GM23338 (cell line): ENCODE measurements around the gene TTC12. TPM values are rescaled to one million over a fixed set of nuclear protein-coding genes. Genes with fewer than 3 reads are reported as not detected.
A peak's percentile ranks its signal among the peaks of the same experiment; 100 is the strongest.

Source experiments
- ATAC-seq: fragments of 200-7000 bp; cut with Tn5 transposase; 3 replicates; pipeline ENCODE4 v1.9.1; 2020
- DNase-seq: peaks from one replicate; pipeline ENCODE4 v3.0.0-alpha.2; 2015; ENCODE audit warnings: low spot score
- H2AFZ ChIP-seq: fragments of 200-600 bp; sonication (generic); 2 replicates; pipeline ENCODE4 v1.8.0; 2016; ENCODE audit warnings: antibody characterized with exemption, mild to moderate bottlenecking, moderate library complexity
- H3F3A ChIP-seq: fragments of 200-600 bp; sonication (generic); replicated peaks from 2 replicates; pipeline ENCODE4 v1.8.0; 2017; ENCODE audit warnings: antibody characterized with exemption, mixed run types, low read depth
- H3K27ac ChIP-seq: fragments of 200-600 bp; sonication (generic); 2 replicates; pipeline ENCODE4 v1.6.1; 2016; ENCODE audit warnings: low read depth
- H3K27me3 ChIP-seq: fragments of 200-600 bp; sonication (generic); 2 replicates; pipeline ENCODE4 v1.8.0; 2016; ENCODE audit warnings: mild to moderate bottlenecking, mixed run types, moderate library complexity; ENCODE audit not compliant: insufficient read depth
- H3K36me3 ChIP-seq: fragments of 200-600 bp; sonication (generic); 2 replicates; pipeline ENCODE4 v1.8.0; 2016; ENCODE audit warnings: mild to moderate bottlenecking; ENCODE audit not compliant: insufficient read depth
- H3K4me1 ChIP-seq: fragments of 200-600 bp; sonication (generic); 2 replicates; pipeline ENCODE4 v1.8.0; 2016; ENCODE audit warnings: mild to moderate bottlenecking, moderate library complexity; ENCODE audit not compliant: insufficient read depth
- H3K4me2 ChIP-seq: fragments of 200-600 bp; sonication (generic); 2 replicates; pipeline ENCODE4 v1.7.1; 2017; ENCODE audit warnings: mixed run types
- H3K4me3 ChIP-seq: fragments of 200-600 bp; sonication (generic); 2 replicates; pipeline ENCODE4 v1.6.1; 2016; ENCODE audit warnings: mixed run types
- H3K79me2 ChIP-seq: fragments of 200-600 bp; sonication (generic); replicated peaks from 2 replicates; pipeline ENCODE4 v1.8.0; 2017; ENCODE audit warnings: mild to moderate bottlenecking; ENCODE audit not compliant: insufficient read depth
- H3K9me2 ChIP-seq: fragments of 200-600 bp; sonication (generic); 2 replicates; pipeline ENCODE4 v1.8.0; 2017; ENCODE audit not compliant: insufficient read depth
- H4K20me1 ChIP-seq: fragments of 200-600 bp; sonication (generic); replicated peaks from 2 replicates; pipeline ENCODE4 v1.8.0; 2017; ENCODE audit warnings: mild to moderate bottlenecking; ENCODE audit not compliant: insufficient read depth
- H3K27ac Mint-ChIP-seq: 2 replicates; pipeline ENCODE4 v1.8.0; 2020; ENCODE audit warnings: inconsistent platforms, mild to moderate bottlenecking, moderate library complexity, mixed read lengths
- H3K27me3 Mint-ChIP-seq: 3 replicates; pipeline ENCODE4 v1.8.0; 2022; ENCODE audit warnings: low read depth, mild to moderate bottlenecking, moderate library complexity, mixed read lengths, inconsistent platforms; ENCODE audit not compliant: insufficient read depth, poor library complexity
- H3K36me3 Mint-ChIP-seq: 3 replicates; pipeline ENCODE4 v1.8.0; 2021; ENCODE audit warnings: low read depth, mild to moderate bottlenecking, inconsistent platforms, moderate library complexity, mixed read lengths
- H3K4me1 Mint-ChIP-seq: 3 replicates; pipeline ENCODE4 v1.8.0; 2020; ENCODE audit warnings: mild to moderate bottlenecking, inconsistent platforms, mixed read lengths
- H3K4me3 Mint-ChIP-seq: 3 replicates; pipeline ENCODE4 v1.8.0; 2021; ENCODE audit warnings: moderate library complexity, mild to moderate bottlenecking, inconsistent platforms, mixed read lengths
- H3K9me3 Mint-ChIP-seq: 3 replicates; pipeline ENCODE4 v1.8.0; 2020; ENCODE audit warnings: moderate library complexity, mild to moderate bottlenecking, inconsistent platforms, mixed read lengths
- CREB1 ChIP-seq: fragments of 250-450 bp; sonication (Bioruptor Pico); IDR thresholded peaks from 2 replicates; pipeline ENCODE4 v1.5.0; 2020; ENCODE audit warnings: low read depth, mild to moderate bottlenecking, moderate library complexity
- EZH2 ChIP-seq: fragments of 200-600 bp; sonication (generic); IDR thresholded peaks from one replicate; pipeline ENCODE4 v1.8.0; 2017; ENCODE audit warnings: antibody characterized with exemption, mild to moderate bottlenecking, low read depth; ENCODE audit not compliant: unreplicated experiment
- ZNF331 ChIP-seq: fragments of 250-450 bp; sonication (Bioruptor Pico); IDR thresholded peaks from 2 replicates; pipeline ENCODE4 v1.5.0; 2020; ENCODE audit warnings: low read depth, mild to moderate bottlenecking, moderate library complexity
- polyA plus RNA-seq: library from polyadenylated mRNA; unstranded; fragments of >200 nt; fragmentation: Nextera tagmentation; extraction: Ambion mirVana; gene quantifications from 2 replicates; pipeline ENCODE4 v1.2.1, GENCODE V29; 2016
- total RNA-seq: library from RNA; depleted of rRNA; stranded (reverse); fragments of >200 nt; shearing (Covaris generic); gene quantifications from 2 replicates; pipeline ENCODE4 v1.2.3, GENCODE V29; 2014
- TF ChIP-seq, protein P1 (sequence below): IDR thresholded peaks from 2 replicates; pipeline ENCODE4 v1.6.1; 2016; ENCODE audit warnings: antibody characterized with exemption
- TF ChIP-seq, protein P2 (sequence below), 2 experiments: fragments of 200-600 bp in 1 of 2; sonication (generic) in 1 of 2; conservative IDR thresholded peaks; 2 replicates each; pipeline versions ENCODE4 v1.5.1 to v1.6.1; 2016 to 2017; ENCODE audit warnings: antibody characterized with exemption in 2 of 2, low read depth in 2 of 2, mild to moderate bottlenecking in 2 of 2, moderate library complexity in 1 of 2

Gene TTC12
- total and polyA plus RNA-seq, 2 experiments from 2014 or later, result 3.4 to 12.5 TPM

DNA sequence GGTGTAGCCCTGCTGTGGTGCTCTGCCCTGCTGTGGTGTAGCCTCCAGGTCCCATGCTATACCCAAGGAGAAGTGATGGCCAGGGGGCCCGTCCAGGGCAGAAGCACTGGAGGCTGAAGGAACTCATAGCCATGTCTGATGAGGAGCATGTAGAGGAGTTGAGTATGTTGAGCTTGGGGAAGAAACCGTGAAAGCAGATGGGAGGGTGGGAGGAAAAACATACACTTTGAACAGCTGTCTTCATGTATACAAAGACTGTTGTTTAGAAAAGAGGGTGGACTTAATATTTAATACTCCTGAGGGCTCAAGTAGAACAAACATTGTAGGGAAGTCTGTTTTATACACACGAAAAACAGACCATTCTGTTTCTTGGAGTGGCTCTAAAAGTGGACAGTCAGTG is 26.6 kb upstream of the TTC12 start:
- H3K4me3 ChIP-seq, result no peak overlapping the region
- Mint-ChIP-seq H3K27ac (no peak overlapping the region), H3K4me1 (no peaks in the 10 kb centered on the region), H3K27me3 (no peaks in the 10 kb centered on the region), H3K36me3 (no peaks in the 10 kb centered on the region), H3K9me3 (no peaks in the 10 kb centered on the region; the same call in 1 of the 3 replicates), H3K4me3 (no peak overlapping the region)
- H3K27ac ChIP-seq, result no peak overlapping the region
- H3K9me2 ChIP-seq, result 0 out of 2 replicates have a peak, but pooled peaks cover under 1% of the 10 kb centered on the region
- ATAC-seq (no peak), DNase-seq (no peak)
- no peaks in the 10 kb centered on the region for H3K79me2 ChIP-seq
- H4K20me1 ChIP-seq, result no peaks in the 10 kb centered on the region
- H2AFZ ChIP-seq, result no peak overlapping the region
- TF ChIP-seq, protein P1, sequence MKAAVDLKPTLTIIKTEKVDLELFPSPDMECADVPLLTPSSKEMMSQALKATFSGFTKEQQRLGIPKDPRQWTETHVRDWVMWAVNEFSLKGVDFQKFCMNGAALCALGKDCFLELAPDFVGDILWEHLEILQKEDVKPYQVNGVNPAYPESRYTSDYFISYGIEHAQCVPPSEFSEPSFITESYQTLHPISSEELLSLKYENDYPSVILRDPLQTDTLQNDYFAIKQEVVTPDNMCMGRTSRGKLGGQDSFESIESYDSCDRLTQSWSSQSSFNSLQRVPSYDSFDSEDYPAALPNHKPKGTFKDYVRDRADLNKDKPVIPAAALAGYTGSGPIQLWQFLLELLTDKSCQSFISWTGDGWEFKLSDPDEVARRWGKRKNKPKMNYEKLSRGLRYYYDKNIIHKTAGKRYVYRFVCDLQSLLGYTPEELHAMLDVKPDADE, result no peak
- no peaks in the 10 kb centered on the region for H3K36me3 ChIP-seq
- no peak overlapping the region for H3K4me2 ChIP-seq
- H3K4me1 ChIP-seq, result no peaks in the 10 kb centered on the region
- no peaks in the 10 kb centered on the region for H3K27me3 ChIP-seq
- no peaks in the 10 kb centered on the region for H3F3A ChIP-seq

DNA sequence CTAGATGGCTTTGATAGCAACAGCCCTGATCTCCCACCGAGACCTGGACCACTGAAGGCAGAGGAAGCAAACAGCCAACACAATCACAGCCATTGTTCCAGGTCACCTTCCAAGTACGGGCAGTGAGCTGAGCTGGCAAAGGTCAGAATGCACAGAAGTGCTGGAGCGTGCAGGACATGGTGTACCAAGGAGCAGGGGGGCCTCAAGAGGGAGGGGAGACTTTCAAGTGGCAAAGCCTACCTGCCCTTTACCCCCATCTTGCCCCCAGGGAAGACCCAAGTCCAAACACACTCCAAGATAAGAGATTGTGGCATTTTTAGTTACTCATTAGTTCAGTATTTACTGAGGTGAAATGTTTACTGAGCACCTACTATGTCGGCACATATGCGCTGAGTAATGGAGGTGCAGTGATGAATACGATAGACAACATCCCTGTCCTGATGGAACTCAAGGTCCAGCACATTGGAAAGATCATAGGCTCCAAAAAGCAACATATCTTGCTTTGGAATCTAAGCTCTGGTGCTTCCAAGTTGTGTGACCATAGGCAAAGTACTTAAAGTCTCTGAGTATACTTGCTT is 26.0 kb upstream of the TTC12 start:
- no peak overlapping the region for H3K4me3 ChIP-seq
- TF ChIP-seq ZNF331 (CRISPR knock-in tag) (no peak), CREB1 (CRISPR knock-in tag) (no peak), EZH2 (no peak)
- H3K27me3 Mint-ChIP-seq, result no peaks in the 10 kb centered on the region
- no peaks in the 10 kb centered on the region for H3K27me3 ChIP-seq
- ATAC-seq (no peak), DNase-seq (no peak)
- no peak overlapping the region for H3K4me2 ChIP-seq
- no peaks in the 10 kb centered on the region for H3K36me3 Mint-ChIP-seq
- no peak overlapping the region for H3K4me3 Mint-ChIP-seq
- H4K20me1 ChIP-seq, result no peaks in the 10 kb centered on the region
- H3K9me3 Mint-ChIP-seq, result no peaks in the 10 kb centered on the region; the same call in 1 of the 3 replicates
- no peaks in the 10 kb centered on the region for H3K79me2 ChIP-seq
- H3K36me3 ChIP-seq, result no peaks in the 10 kb centered on the region
- peaks cover under 1% of the 10 kb centered on the region; the same call in 2 of the 3 replicates for H3K4me1 Mint-ChIP-seq
- H2AFZ ChIP-seq, result no peak overlapping the region
- no peaks in the 10 kb centered on the region for H3K4me1 ChIP-seq
- H3K9me2 ChIP-seq, result 0 out of 2 replicates have a peak, but pooled peaks cover 6% of the 10 kb centered on the region
- H3K27ac Mint-ChIP-seq, result no peak overlapping the region
- no peaks in the 10 kb centered on the region for H3F3A ChIP-seq
- H3K27ac ChIP-seq, result no peak overlapping the region

DNA sequence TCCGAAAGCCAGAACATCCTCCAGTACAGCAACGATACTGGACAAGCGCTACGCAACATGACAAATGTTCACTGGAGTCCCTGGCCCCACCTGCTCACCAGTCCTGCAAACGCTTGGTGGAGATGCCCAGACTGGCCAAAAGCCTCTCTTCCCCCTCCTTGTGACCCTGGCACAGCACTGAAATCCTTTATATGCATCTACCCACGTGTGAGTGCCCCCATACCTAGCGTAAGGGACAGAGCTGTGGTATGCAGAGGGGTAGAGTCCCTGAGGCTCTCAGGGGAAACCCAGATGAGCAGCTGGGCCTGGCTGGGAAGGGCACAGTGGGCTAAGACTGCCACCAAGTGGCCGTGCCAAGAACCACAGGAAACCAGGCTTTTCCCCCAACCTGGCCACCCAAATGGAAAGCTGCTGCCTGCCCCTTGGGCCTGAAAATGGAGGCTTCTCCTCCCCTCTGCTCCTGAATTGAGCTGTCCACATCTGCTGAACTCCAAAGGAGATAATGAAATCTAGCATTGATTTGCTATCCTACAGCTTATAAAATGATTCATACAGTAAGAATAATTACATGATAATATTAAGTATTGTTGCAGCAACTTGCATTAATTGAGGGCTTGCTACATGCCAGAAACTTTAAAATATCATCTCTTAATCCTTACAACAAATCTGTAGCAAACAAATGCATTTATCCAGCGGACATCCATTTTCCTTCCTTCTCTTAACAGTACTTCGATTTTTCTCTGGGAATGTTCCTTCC is 24.8 kb upstream of the TTC12 start:
- Histone ChIP-seq H3K9me2 (0 out of 2 replicates have a peak, but pooled peaks cover 7% of the 10 kb centered on the region), H3K27me3 (no peaks in the 10 kb centered on the region), H3K4me2 (no peak overlapping the region), H4K20me1 (no peaks in the 10 kb centered on the region), H3K4me1 (no peaks in the 10 kb centered on the region), H3K36me3 (no peaks in the 10 kb centered on the region), H2AFZ (no peak overlapping the region), H3F3A (no peaks in the 10 kb centered on the region), H3K27ac (no peak overlapping the region), H3K79me2 (no peaks in the 10 kb centered on the region), H3K4me3 (no peak overlapping the region)
- Mint-ChIP-seq H3K27me3 (no peaks in the 10 kb centered on the region), H3K27ac (no peak overlapping the region; the same call in 1 of the 2 replicates), H3K36me3 (no peaks in the 10 kb centered on the region), H3K4me3 (no peak overlapping the region), H3K9me3 (no peaks in the 10 kb centered on the region; the same call in 1 of the 3 replicates), H3K4me1 (peaks cover 4% of the 10 kb centered on the region; the same call in 2 of the 3 replicates)
- DNase-seq, result peak; percentile 82
- peak; percentile 100 for ATAC-seq
- TF ChIP-seq, protein P2, sequence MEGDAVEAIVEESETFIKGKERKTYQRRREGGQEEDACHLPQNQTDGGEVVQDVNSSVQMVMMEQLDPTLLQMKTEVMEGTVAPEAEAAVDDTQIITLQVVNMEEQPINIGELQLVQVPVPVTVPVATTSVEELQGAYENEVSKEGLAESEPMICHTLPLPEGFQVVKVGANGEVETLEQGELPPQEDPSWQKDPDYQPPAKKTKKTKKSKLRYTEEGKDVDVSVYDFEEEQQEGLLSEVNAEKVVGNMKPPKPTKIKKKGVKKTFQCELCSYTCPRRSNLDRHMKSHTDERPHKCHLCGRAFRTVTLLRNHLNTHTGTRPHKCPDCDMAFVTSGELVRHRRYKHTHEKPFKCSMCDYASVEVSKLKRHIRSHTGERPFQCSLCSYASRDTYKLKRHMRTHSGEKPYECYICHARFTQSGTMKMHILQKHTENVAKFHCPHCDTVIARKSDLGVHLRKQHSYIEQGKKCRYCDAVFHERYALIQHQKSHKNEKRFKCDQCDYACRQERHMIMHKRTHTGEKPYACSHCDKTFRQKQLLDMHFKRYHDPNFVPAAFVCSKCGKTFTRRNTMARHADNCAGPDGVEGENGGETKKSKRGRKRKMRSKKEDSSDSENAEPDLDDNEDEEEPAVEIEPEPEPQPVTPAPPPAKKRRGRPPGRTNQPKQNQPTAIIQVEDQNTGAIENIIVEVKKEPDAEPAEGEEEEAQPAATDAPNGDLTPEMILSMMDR (conservative IDR thresholded peaks at IDR 0.05; ENCODE audit: low read depth in 2 of 2), result peak; percentile 82 to 96
- no peak for TF ChIP-seq ZNF331 (CRISPR knock-in tag)
